Activated naive CD8-positive, alpha-beta T cell treated with anti-CD3 and anti-CD28 coated beads, Interleukin-2, amount 50 U/mL, for 24 hours (primary cell): ENCODE measurements around the gene CELF2.

Experiments used
- ATAC-seq: fragments of 150-1000 bp; cut with Tn5 transposase; one replicate; pipeline ENCODE4 v1.10.0; 2021
- DNase-seq: peaks from one replicate; pipeline ENCODE4 v3.0.0; 2021
- H3K27ac Mint-ChIP-seq: one replicate; pipeline ENCODE4 v1.8.0; 2021; ENCODE audit warnings: mild to moderate bottlenecking, mixed read lengths
- H3K27me3 Mint-ChIP-seq: one replicate; pipeline ENCODE4 v1.8.0; 2021; ENCODE audit warnings: mixed read lengths
- H3K36me3 Mint-ChIP-seq: one replicate; pipeline ENCODE4 v1.8.0; 2021; ENCODE audit warnings: low read depth, mixed read lengths
- H3K4me1 Mint-ChIP-seq: one replicate; pipeline ENCODE4 v1.8.0; 2021; ENCODE audit warnings: mixed read lengths
- H3K4me3 Mint-ChIP-seq: one replicate; pipeline ENCODE4 v1.8.0; 2021; ENCODE audit warnings: mild to moderate bottlenecking, moderate library complexity, mixed read lengths
- H3K9me3 Mint-ChIP-seq: one replicate; pipeline ENCODE4 v1.8.0; 2021; ENCODE audit warnings: mixed read lengths

Gene CELF2

DNA sequence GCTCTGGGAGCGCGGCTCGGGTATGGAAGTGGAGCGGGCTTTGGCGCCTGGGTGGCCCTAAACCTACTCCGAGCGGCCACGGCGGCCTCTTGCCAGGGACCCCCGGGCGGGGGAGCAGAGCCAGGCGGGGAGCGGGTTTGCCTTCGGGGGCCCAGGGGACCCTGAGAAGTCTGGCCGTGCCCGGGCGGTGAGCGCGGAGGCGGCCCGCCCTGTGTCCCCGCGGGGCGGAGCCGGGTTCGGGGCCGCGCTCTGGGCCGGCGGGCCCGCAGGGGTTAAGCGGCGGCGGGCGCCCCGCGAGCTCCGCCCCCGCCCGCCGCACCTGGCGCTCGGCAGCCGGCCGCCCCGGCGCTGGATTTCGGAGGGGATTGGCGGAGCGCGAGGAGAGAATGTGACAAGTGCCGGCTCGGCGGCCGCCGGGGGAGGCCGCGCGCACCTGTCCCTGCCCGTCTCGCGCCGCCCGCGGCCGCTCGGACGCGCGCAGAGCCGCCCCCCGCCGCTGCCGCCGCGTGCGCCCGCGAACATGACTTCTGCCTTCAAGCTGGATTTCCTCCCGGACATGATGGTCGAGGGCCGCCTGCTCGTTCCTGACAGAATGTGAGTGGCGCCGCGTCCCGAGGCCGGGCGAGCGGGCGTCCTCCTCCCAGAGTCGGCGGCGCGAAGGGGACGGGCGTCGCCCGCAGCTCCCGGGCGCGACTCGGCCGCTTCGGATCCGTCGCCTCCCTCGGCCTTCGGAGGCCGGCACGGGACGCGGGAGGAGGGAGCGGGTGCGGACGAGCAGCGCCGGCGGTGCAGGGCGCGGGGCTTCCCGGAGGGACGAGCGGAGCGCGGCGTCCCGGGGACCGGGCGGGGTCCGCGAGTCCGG lies at the start of gene CELF2:
CELF2 (plus strand) TSS at position 303 of the 862 bp plus-strand sequence; CDS start at position 521, 218 bp downstream.
- DNase-seq (peak; percentile 50), ATAC-seq (peak; percentile 71)
- Mint-ChIP-seq H3K27ac (peak within 1 kb of the TSS; percentile 65), H3K4me1 (peaks cover 11% of the 10 kb centered on the region), H3K4me3 (peak within 1 kb of the TSS; percentile 69), H3K27me3 (peaks cover 72% of the 10 kb centered on the region), H3K36me3 (no peaks in the 10 kb centered on the region), H3K9me3 (no peaks in the 10 kb centered on the region)

DNA sequence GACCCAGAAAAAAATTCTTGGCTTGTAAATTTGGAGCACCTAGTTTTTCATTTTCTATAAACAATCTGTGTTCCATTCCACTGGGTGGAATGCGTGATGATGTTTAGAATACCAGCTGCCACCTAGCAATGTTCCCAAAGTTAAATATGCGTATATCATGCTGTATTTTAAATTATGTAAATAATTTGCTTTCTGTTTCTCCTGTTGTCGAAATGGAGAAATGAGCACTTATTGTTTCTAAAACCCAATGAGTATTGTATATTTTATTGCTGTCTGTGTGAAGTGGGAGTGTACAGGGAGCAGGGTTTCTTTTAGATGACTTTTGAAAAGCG lies 49.4 kb upstream of the CELF2 start:
- Mint-ChIP-seq H3K4me3 (no peak overlapping the region), H3K9me3 (no peaks in the 10 kb centered on the region), H3K4me1 (no peaks in the 10 kb centered on the region), H3K27me3 (peaks cover 20% of the 10 kb centered on the region), H3K36me3 (no peaks in the 10 kb centered on the region), H3K27ac (no peak overlapping the region)
- DNase-seq (no peak), ATAC-seq (no peak)

DNA sequence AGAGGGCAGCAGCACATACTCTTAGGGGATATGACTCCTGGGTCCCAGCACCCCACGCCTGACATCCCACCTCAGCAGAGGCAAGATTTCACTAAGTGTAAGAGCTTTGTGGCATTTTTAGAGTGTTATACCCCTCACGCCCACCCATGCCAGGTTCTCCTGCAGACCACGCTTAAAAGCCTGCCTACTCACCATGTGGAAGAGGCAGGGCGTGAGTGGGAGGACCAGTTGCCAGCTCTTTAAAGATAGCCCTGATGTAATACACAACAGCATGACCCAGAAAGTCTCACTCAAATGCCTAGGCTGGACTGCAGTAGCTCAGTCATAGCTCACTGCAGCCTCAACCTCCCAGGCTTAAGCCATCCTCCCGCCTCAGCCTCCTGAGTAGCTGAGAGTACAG lies 44.4 kb upstream of the CELF2 start:
- DNase-seq = no peak
- no peak overlapping the region for H3K27ac Mint-ChIP-seq
- no peak for ATAC-seq
- H3K36me3 Mint-ChIP-seq = no peaks in the 10 kb centered on the region
- no peaks in the 10 kb centered on the region for H3K4me1 Mint-ChIP-seq
- H3K4me3 Mint-ChIP-seq = no peak overlapping the region
- H3K27me3 Mint-ChIP-seq = peaks cover 27% of the 10 kb centered on the region
- H3K9me3 Mint-ChIP-seq = no peaks in the 10 kb centered on the region

DNA sequence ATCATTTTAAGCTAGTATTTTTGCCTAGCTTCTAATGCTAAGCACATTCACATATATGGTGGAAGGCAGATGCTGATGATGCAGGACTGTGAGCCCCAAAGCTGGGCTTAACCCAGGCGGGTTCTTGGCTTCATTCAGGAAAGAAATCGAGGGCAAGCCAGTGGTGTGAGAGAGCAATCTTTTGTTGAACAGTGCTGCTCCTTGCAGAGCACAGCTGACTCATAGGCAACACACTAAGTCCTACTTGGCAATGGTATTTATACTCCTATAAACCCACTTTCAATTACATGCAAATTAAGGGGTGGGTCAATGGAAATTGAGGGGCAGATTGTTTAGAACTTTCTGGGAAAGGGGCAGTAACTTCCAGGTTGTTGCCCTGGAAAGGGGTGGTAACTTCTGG lies 42.0 kb upstream of the CELF2 start:
- no peaks in the 10 kb centered on the region for H3K36me3 Mint-ChIP-seq
- peaks cover 24% of the 10 kb centered on the region for H3K27me3 Mint-ChIP-seq
- no peak for ATAC-seq
- peaks cover 3% of the 10 kb centered on the region for H3K4me1 Mint-ChIP-seq
- H3K27ac Mint-ChIP-seq = no peak overlapping the region
- DNase-seq = no peak
- no peaks in the 10 kb centered on the region for H3K9me3 Mint-ChIP-seq
- no peak overlapping the region for H3K4me3 Mint-ChIP-seq

DNA sequence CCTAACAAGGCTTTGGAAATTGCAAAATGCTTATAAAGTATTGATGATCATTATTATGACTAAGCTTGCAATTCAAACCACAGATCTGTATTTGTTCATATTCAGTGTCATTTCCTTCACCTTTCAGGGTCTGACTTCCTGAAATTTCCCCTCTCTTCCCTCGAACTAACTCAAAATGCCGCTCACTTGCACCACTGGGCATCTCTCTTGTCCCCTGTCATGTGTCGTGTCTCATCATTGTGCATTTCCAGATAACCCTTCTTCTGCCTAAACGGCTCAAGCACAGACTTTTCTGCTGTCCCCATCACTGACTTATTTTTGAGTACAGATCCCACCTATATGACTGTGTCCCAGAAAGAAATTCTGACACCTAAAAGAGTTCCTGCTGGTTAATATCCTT lies 41.0 kb upstream of the CELF2 start:
- Mint-ChIP-seq H3K4me3 (no peak overlapping the region), H3K9me3 (no peaks in the 10 kb centered on the region), H3K27ac (no peak overlapping the region), H3K4me1 (peaks cover 3% of the 10 kb centered on the region), H3K27me3 (peaks cover 20% of the 10 kb centered on the region), H3K36me3 (no peaks in the 10 kb centered on the region)
- ATAC-seq (no peak), DNase-seq (no peak)

DNA sequence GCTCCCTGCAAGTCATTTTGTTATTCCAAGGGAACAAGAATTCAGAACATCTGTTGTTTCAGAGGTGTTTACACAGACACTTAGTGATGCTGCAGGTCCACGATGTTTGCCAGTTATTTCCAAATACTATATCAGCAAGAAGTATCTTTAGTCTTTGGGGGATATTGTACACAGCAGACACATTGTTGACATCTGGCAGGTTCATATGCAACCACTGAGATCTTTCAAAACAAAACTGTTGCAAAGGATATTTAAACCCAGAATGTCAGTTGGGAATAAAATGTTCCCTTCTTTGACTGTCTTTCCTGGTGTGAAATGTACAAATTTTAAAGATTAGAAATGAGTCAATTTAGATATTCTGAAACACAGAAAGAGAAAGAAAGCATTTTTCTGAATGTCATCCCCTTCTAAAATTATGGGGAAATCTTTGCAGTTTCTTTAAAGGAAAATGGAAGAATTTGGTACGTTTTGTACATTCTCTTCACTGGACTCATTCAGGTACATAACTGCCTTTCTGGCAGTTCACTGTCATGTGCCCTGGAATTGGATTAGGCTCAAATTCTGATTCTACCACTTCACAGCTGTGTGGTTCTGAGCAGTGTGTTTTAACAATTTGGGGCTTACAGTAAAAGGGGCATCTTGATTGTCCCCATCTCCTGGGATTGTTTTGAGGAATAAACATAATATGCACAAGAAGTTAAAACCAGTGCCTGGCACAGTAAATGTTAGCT lies 40.3 kb upstream of the CELF2 start:
- DNase-seq = no peak
- H3K4me1 Mint-ChIP-seq = peaks cover 3% of the 10 kb centered on the region
- H3K27ac Mint-ChIP-seq = no peak overlapping the region
- no peaks in the 10 kb centered on the region for H3K36me3 Mint-ChIP-seq
- no peak overlapping the region for H3K4me3 Mint-ChIP-seq
- no peak for ATAC-seq
- peaks cover 16% of the 10 kb centered on the region for H3K27me3 Mint-ChIP-seq
- H3K9me3 Mint-ChIP-seq = no peaks in the 10 kb centered on the region

DNA sequence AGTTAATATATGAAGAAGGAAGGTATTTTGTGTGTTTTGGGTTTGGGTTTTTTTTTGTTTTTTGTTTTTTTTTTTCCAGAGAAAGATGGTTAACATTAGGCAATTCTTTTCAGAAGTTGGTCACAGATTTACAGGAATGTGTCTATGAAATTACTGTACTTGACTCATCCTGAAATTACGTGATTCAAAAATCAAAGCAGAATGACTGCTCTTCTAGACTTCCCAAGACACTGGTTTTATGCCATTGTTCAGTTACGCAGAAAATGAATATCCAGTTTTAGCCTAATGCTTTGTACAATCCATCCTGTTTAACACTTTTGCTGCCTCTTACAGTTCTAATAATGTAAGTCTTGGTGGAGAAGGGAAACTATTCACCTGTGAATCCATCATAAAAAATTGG lies 39.7 kb upstream of the CELF2 start:
- Mint-ChIP-seq H3K9me3 (no peaks in the 10 kb centered on the region), H3K27ac (no peak overlapping the region), H3K4me3 (no peak overlapping the region), H3K4me1 (peaks cover 3% of the 10 kb centered on the region), H3K27me3 (peaks cover 13% of the 10 kb centered on the region), H3K36me3 (no peaks in the 10 kb centered on the region)
- ATAC-seq (no peak), DNase-seq (no peak)

DNA sequence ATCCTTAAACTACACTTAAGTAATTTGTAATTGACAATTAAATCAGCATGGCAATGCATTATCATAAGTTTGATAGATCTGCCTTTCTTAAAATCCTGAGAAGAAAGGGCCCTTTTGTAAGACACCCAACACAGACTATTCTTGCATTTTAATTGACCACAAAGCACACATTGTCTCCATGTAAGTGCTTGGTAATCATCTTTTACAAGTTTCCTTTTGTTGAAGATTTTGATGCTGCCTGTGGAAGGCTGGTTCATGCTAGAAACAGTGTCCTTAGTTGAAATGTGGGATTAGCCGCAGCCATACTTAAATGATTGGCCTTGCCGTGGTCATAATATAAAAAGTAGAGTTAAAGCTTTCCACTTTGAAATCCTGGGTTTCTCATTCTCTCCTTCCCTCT lies 32.3 kb upstream of the CELF2 start:
- H3K27ac Mint-ChIP-seq = no peak overlapping the region
- no peaks in the 10 kb centered on the region for H3K9me3 Mint-ChIP-seq
- no peaks in the 10 kb centered on the region for H3K36me3 Mint-ChIP-seq
- DNase-seq = no peak
- peaks cover 20% of the 10 kb centered on the region for H3K27me3 Mint-ChIP-seq
- ATAC-seq = no peak
- no peaks in the 10 kb centered on the region for H3K4me1 Mint-ChIP-seq
- H3K4me3 Mint-ChIP-seq = no peak overlapping the region

DNA sequence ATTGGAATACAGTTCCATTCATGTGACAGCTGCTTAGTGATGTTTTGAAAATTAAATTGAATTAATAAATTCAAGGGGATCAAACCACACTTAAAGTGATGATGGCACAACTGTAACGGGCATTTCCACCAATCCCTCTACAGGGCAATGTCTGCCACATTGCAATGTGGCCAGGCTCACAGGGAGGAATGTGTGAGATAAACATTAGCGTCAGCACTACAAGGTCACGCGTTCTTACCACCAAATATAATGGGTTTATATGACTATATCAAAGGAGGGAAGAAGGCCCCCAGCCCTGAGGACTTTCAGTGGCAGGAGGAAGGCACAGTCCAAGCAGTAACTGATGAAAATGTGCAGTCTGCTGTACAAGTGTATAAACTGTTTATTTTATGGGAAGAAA lies 31.1 kb upstream of the CELF2 start:
- Mint-ChIP-seq H3K9me3 (no peaks in the 10 kb centered on the region), H3K27me3 (peaks cover 19% of the 10 kb centered on the region), H3K36me3 (no peaks in the 10 kb centered on the region), H3K4me1 (no peaks in the 10 kb centered on the region), H3K4me3 (no peak overlapping the region), H3K27ac (no peak overlapping the region)
- DNase-seq (no peak), ATAC-seq (no peak)

DNA sequence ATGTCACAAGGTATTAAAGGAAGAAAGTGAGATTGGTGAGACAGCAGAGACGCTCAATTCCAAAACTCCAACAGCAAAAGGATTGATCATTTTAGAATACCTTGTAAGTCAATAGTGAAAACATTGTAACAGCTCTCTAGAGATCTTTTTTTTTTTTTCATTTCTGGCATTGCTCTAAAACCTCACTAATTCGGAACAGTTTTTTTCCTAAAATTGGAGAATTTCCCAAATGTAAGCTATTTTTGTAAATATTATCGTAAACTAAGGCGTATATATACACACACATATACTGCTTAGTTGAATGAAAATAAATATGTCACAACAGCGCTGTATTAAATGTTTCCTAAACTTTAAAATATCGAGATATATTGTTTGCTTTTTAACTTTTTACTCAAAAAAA lies 30.6 kb upstream of the CELF2 start:
- H3K4me3 Mint-ChIP-seq = no peak overlapping the region
- no peaks in the 10 kb centered on the region for H3K36me3 Mint-ChIP-seq
- ATAC-seq = no peak
- no peak overlapping the region for H3K27ac Mint-ChIP-seq
- no peaks in the 10 kb centered on the region for H3K9me3 Mint-ChIP-seq
- no peak for DNase-seq
- H3K27me3 Mint-ChIP-seq = peaks cover 19% of the 10 kb centered on the region
- no peaks in the 10 kb centered on the region for H3K4me1 Mint-ChIP-seq

DNA sequence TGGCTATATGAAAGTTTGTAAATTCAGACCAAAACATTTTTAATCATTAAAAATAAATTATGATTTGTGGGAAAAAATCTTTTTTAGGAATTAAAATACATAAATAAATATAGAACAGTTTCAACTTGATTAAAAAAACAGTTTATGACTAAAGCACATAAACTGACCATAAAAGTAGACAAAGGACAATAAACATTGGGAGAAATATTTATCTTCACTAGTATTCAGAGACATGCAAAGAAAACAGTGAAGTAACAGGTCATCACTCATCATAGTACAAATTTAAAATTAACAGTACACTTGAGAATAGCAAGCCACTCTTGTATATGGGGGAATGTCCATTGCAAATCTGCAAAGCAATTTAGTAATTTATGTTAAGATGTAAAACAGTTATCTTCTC lies 28.0 kb upstream of the CELF2 start:
- no peak for DNase-seq
- Mint-ChIP-seq H3K27ac (no peak overlapping the region), H3K9me3 (no peaks in the 10 kb centered on the region), H3K27me3 (peaks cover 19% of the 10 kb centered on the region), H3K4me3 (no peak overlapping the region), H3K36me3 (no peaks in the 10 kb centered on the region), H3K4me1 (no peaks in the 10 kb centered on the region)
- no peak for ATAC-seq

DNA sequence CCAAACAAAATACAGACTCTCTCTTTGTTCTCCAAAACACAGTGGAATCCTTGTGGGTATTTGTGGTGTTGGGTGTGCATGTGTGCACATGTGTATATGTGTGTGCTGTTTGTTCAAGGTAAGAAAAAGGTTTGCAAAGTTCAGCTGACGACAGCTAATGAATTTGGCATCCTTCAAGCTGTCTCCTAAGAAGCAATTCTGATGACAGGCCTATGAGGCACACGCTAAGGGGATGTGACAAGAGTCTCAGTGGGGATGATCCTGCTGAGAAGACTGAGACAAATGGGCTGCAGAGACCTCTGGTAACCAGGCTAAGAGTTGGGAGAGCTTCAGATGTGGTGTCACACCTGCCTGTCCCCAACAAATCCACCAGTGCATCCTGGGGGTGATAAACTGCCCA lies 26.5 kb upstream of the CELF2 start:
- no peak for DNase-seq

DNA sequence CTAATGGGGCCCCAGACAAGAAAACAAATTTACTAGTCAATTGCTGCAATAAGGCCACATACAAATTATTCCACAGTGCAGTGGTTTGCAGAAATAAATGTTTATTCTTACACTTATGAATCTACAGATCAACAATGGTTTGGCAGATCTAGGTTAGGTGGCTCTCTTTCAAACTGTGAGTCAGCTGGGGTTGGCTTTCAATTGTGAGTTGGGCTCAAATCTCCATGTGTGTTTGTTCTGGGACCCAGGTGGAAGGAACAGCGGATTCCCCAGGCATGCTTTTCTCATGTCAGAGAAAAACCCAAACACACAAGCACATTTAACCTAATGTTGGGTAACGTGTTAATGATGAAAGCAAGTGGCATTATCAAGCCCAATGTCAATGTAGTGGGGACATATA lies 25.6 kb upstream of the CELF2 start:
- Mint-ChIP-seq H3K4me1 (peaks cover 4% of the 10 kb centered on the region), H3K9me3 (peaks cover 2% of the 10 kb centered on the region), H3K27ac (no peak overlapping the region), H3K36me3 (no peaks in the 10 kb centered on the region), H3K27me3 (peaks cover 13% of the 10 kb centered on the region), H3K4me3 (no peak overlapping the region)
- no peak for ATAC-seq
- no peak for DNase-seq

More for the DNA sequence above, 26.5 kb upstream of the CELF2 start:
- no peaks in the 10 kb centered on the region for H3K4me1 Mint-ChIP-seq
- no peak overlapping the region for H3K27ac Mint-ChIP-seq
- no peak for ATAC-seq
- no peak overlapping the region for H3K4me3 Mint-ChIP-seq
- no peaks in the 10 kb centered on the region for H3K9me3 Mint-ChIP-seq
- H3K36me3 Mint-ChIP-seq = no peaks in the 10 kb centered on the region
- H3K27me3 Mint-ChIP-seq = peaks cover 19% of the 10 kb centered on the region

DNA sequence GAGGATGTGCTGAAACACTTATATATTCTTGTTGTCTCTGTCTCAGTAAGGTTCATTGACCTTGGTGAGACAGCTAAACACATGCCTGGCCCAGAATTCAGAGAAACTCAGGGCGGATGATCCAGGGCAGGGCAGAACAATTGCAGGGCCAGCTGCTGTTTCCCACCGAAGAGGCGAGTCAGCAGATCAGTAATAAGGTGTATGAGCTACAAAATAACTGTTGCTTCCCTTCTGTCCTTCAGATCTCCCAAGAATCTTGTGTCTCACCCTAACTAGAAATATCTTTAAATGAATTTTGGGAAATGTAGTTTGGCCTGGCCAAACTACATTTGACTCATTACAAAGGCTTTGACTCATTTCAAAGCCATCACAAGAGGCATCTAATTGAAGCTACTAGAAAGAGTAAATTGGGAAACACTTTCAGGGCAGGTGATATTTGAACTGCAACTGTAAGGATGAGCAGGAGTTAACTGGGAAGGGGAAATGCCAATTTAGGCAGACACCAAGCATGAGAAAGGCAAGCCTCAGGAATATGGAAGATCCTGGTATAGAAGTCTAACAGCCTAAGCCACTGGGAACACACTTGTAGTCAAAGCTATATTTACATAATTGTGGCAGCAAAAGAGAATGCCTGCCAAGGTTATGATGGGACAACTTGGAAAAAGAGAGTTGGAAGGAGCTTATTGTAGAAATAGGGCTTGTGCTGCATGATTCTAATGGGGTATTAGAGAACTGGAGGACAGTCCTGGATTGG lies 24.5 kb upstream of the CELF2 start:
- Mint-ChIP-seq H3K4me1 (peaks cover 7% of the 10 kb centered on the region), H3K27ac (no peak overlapping the region)

DNA sequence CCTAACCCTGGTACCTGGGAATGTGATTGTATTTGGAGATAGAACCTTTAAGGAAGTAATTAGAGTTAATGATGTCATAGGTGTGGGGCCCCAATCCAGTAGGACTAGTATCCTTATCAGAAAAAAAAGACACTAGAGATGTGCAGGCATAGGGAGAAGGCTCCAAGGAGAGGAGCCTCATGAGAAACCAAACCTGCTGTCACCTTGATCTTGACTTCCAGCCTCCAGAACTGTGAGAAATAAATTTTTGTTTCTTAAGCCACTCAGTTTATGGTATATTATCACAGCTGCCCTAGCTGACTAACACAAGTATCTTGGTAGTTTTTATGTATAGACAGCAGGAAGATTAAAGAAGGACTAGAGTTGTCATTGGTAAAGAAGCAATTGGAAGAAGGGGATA lies 23.9 kb upstream of the CELF2 start:
- DNase-seq (no peak), ATAC-seq (no peak)
- Mint-ChIP-seq H3K36me3 (no peaks in the 10 kb centered on the region), H3K27me3 (peaks cover 8% of the 10 kb centered on the region), H3K4me3 (no peak overlapping the region), H3K4me1 (peaks cover 7% of the 10 kb centered on the region), H3K9me3 (peaks cover 12% of the 10 kb centered on the region), H3K27ac (no peak overlapping the region)

More for the DNA sequence above, 24.5 kb upstream of the CELF2 start:
- Mint-ChIP-seq H3K36me3 (no peaks in the 10 kb centered on the region), H3K27me3 (peaks cover 8% of the 10 kb centered on the region), H3K4me3 (no peak overlapping the region), H3K9me3 (peaks cover 12% of the 10 kb centered on the region)
- no peak for ATAC-seq
- no peak for DNase-seq
